ENCODE measurements around the gene ENOX2.
"Not testable (repeated sequence)": the region's sequence is repeated elsewhere in the genome, so short reads cannot be mapped to it uniquely, and the experiment has no call there.

Gene ENOX2

GRCh38 chrX:130827648-130828047, 75.4 kb downstream of the ENOX2 start:
- no peak for DNase-seq (ENCODE audit: low spot score)
- Histone ChIP-seq H3K27ac (no peak overlapping the region), H3K4me3 (no peak overlapping the region)
- TF ChIP-seq, protein P1, sequence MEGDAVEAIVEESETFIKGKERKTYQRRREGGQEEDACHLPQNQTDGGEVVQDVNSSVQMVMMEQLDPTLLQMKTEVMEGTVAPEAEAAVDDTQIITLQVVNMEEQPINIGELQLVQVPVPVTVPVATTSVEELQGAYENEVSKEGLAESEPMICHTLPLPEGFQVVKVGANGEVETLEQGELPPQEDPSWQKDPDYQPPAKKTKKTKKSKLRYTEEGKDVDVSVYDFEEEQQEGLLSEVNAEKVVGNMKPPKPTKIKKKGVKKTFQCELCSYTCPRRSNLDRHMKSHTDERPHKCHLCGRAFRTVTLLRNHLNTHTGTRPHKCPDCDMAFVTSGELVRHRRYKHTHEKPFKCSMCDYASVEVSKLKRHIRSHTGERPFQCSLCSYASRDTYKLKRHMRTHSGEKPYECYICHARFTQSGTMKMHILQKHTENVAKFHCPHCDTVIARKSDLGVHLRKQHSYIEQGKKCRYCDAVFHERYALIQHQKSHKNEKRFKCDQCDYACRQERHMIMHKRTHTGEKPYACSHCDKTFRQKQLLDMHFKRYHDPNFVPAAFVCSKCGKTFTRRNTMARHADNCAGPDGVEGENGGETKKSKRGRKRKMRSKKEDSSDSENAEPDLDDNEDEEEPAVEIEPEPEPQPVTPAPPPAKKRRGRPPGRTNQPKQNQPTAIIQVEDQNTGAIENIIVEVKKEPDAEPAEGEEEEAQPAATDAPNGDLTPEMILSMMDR (IDR thresholded peaks at IDR 0.05): no peak

- Histone ChIP-seq H3K4me3 (no peak overlapping the region), H3K27ac (no peak overlapping the region)
- TF ChIP-seq, protein P1 (IDR thresholded peaks at IDR 0.05): no peak
- DNase-seq (ENCODE audit: low spot score): no peak
These were observed 76.8 kb downstream of the ENOX2 start for GRCh38 chrX:130826249-130826648.

GRCh38 chrX:130825525-130825924, 77.5 kb downstream of the ENOX2 start:
- TF ChIP-seq, protein P1 (IDR thresholded peaks at IDR 0.05): no peak
- no peak for DNase-seq (ENCODE audit: low spot score)
- H3K27ac ChIP-seq: no peak overlapping the region
- H3K4me3 ChIP-seq: no peak overlapping the region

DNA sequence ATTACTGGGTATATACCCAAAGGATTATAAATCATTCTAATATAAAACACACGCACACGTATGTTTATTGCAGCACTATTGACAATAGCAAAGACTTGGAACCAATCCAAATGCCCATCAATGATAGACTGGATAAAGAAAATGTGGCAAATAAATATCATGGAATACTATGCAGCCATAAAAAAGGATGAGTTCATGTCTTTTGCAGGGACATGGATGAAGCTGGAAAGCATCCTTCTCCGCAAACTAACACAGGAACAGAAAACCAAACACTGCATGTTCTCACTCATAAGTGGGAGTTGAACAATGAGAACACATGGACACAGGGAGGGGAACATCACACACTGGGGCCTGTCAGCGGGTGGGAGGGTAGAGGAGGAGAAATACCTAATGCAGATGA, 83.6 kb downstream of the ENOX2 start:
- not testable (repeated sequence) for H3K4me3 ChIP-seq; H3K27ac ChIP-seq; DNase-seq (ENCODE audit: low spot score)

- H3K27ac ChIP-seq; H3K4me3 ChIP-seq; DNase-seq (ENCODE audit: low spot score): not testable (repeated sequence)
These were observed 89.1 kb downstream of the ENOX2 start for GRCh38 chrX:130813932-130814331.

GRCh38 chrX:130810561-130810960, 92.4 kb downstream of the ENOX2 start:
- Histone ChIP-seq H3K4me3 (no peak overlapping the region), H3K27ac (no peak overlapping the region)
- TF ChIP-seq, protein P1 (IDR thresholded peaks at IDR 0.05): no peak
- DNase-seq (ENCODE audit: low spot score): no peak

DNA sequence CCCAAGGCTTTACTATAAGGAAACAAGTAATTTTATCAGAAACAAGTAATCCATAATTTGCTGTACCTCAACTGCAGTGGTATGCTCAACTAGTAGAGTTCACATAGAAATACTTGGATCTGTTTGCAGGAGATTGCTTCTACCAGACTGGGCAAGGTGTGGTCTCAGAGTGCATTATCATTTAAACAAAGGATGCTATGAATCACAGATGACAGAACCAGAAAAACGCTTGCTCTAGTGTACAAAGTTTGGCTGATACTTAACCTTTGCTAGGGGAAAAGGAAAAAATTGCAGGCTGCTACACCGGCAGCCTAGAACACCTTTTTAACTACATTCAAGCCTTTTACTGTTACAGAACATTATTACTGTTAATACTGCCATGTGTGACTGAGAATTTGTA, 97.1 kb downstream of the ENOX2 start:
- TF ChIP-seq, protein P1 (IDR thresholded peaks at IDR 0.05): no peak
- Histone ChIP-seq H3K27ac (no peak overlapping the region), H3K4me3 (no peak overlapping the region)
- no peak for DNase-seq (ENCODE audit: low spot score)

DNA sequence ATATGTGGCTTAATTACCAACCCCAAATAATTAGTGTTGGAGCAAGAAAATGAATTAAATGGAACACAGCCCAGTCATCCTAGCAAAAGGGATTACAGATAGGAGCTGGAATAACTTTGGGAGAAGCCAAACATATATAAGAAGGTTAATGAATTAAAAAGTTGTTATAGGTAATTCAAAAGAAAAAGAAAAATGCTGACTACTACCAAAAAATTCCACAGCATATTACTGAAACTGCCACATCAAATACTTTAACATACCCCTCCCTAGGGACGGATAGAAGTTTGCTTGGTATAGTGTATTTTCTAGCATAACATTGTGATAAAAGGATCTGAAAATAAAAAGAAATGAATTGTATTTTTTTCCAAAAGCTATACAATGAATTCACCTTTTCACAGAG, 99.5 kb downstream of the ENOX2 start:
- Histone ChIP-seq H3K4me3 (no peak overlapping the region), H3K27ac (no peak overlapping the region)
- TF ChIP-seq, protein P1 (IDR thresholded peaks at IDR 0.05): no peak
- no peak for DNase-seq (ENCODE audit: low spot score)
